Activated CD8-positive, alpha-beta memory T cell treated with anti-CD3 and anti-CD28 coated beads, Interleukin-2, amount 50 U/mL, for 24 hours (primary cell): ENCODE measurements around the gene SBK2.
"Not testable (repeated sequence)": the region's sequence is repeated elsewhere in the genome, so short reads cannot be mapped to it uniquely, and the experiment has no call there.

Experiments
- DNase-seq: peaks from one replicate; pipeline ENCODE4 v3.0.0-alpha.2; 2020; ENCODE audit errors: extremely low read depth

The SBK2 gene

GRCh38 chr19:55535965-55536350, 975 bp downstream of the SBK2 start:
- DNase-seq = no peak

- no peak for DNase-seq
Observed at GRCh38 chr19:55535173-55535964, 1.6 kb downstream of the SBK2 start.

- DNase-seq = not testable (repeated sequence)
Observed at GRCh38 chr19:55534280-55534679, 2.7 kb downstream of the SBK2 start.

- no peak for DNase-seq
Observed at GRCh38 chr19:55530996-55531395, 5.9 kb downstream of the SBK2 start.

- no peak for DNase-seq
Observed at GRCh38 chr19:55529636-55530234, 7.2 kb downstream of the SBK2 start.

- DNase-seq = no peak
Observed at GRCh38 chr19:55528030-55528803, 8.7 kb downstream of the SBK2 start.

- no peak for DNase-seq
Observed at GRCh38 chr19:55527197-55528029, 9.5 kb downstream of the SBK2 start.

- DNase-seq = no peak
Observed at GRCh38 chr19:55526216-55527196, 10.4 kb downstream of the SBK2 start.

- DNase-seq = no peak
Observed at GRCh38 chr19:55525289-55526101, 11.4 kb downstream of the SBK2 start.

GRCh38 chr19:55520691-55521292, 16.1 kb downstream of the SBK2 start:
- DNase-seq = no peak

GRCh38 chr19:55519451-55520311, 17.3 kb downstream of the SBK2 start:
- DNase-seq = no peak

- DNase-seq = peak; percentile 67
Observed at GRCh38 chr19:55516878-55517620, 19.9 kb downstream of the SBK2 start.

- DNase-seq = no peak
Observed at GRCh38 chr19:55508120-55508519, 28.8 kb downstream of the SBK2 start.

- no peak for DNase-seq
Observed at GRCh38 chr19:55504981-55505380, 32.0 kb downstream of the SBK2 start.

- no peak for DNase-seq
Observed at GRCh38 chr19:55504252-55504603, 32.7 kb downstream of the SBK2 start.

- peak; percentile 80 for DNase-seq
Observed at GRCh38 chr19:55503502-55504251, 33.3 kb downstream of the SBK2 start.

- DNase-seq = no peak
Observed at GRCh38 chr19:55503157-55503501, 33.8 kb downstream of the SBK2 start.
